Endothelial cell of umbilical vein (primary cell): ENCODE results near the gene LRRC74B.

Experiments used
- EZH2 ChIP-seq: IDR thresholded peaks from 2 replicates; pipeline ENCODE4 v1.6.1; 2012; ENCODE audit warnings: borderline replicate concordance, low read depth, mild to moderate bottlenecking, moderate library complexity, low read length, inconsistent platforms; ENCODE audit not compliant: severe bottlenecking
- POLR2A ChIP-seq: IDR thresholded peaks from 2 replicates; pipeline ENCODE4 v1.6.1; 2012; ENCODE audit warnings: low read depth, mild to moderate bottlenecking, control low read depth, low read length
- TF ChIP-seq, protein P1 (sequence below), 2 donors: IDR thresholded peaks; 1 replicate in 1 of 2; 2 replicates in 1 of 2; pipeline ENCODE4 v1.5.1; 2011; ENCODE audit warnings: low read length in 2 of 2, mild to moderate bottlenecking in 2 of 2, moderate library complexity in 2 of 2, control low read depth in 1 of 2, inconsistent platforms in 1 of 2, low read depth in 1 of 2; ENCODE audit not compliant: insufficient read depth in 1 of 2; ENCODE audit errors: extremely low read depth in 1 of 2

DNA sequence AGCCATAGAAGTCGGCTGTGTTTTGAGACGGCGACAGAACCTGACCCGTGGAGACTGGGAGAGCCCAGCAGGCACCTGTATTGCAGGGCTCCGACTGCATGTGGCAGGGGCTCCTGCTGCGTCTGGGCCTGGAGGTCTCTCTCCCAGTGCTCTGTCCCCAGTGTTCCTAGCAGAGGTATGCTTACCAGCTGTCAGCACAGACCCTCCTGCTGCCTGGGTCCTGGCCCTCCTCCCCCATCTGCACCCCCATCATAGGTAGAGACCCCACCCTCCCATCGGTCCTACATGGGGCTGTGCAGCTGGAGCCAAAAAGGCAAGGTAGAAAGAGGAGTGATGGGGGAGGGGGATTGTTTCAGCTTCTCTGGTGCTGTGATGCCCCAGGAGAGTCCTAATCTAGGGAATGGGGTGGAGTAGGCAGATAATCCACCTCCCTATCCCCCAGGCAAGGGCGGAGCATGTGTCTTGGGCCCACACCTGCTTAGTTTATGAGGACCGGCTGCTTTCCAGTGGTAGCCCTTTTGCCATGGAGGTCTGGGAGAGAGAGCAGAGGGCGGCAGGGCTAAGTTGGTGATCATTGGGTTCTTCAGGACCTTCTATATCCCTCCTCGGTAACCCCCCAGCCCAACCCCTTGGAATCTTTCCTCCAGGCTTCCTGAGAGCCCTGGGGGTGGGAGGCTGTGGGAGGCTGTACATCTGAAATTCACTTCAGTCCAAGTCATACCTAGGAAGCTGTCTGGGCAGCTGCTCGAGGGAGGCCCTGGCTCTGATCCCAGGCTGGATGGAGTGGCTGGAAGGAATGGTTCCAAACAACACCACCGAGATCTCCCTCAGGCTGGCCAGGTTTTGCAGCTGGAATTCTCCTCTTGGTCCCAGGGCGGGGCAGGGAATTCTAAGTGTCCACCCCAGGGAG is 18.7 kb upstream of the LRRC74B start:
- TF ChIP-seq, protein P1, sequence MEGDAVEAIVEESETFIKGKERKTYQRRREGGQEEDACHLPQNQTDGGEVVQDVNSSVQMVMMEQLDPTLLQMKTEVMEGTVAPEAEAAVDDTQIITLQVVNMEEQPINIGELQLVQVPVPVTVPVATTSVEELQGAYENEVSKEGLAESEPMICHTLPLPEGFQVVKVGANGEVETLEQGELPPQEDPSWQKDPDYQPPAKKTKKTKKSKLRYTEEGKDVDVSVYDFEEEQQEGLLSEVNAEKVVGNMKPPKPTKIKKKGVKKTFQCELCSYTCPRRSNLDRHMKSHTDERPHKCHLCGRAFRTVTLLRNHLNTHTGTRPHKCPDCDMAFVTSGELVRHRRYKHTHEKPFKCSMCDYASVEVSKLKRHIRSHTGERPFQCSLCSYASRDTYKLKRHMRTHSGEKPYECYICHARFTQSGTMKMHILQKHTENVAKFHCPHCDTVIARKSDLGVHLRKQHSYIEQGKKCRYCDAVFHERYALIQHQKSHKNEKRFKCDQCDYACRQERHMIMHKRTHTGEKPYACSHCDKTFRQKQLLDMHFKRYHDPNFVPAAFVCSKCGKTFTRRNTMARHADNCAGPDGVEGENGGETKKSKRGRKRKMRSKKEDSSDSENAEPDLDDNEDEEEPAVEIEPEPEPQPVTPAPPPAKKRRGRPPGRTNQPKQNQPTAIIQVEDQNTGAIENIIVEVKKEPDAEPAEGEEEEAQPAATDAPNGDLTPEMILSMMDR (IDR thresholded peaks at IDR 0.05; ENCODE audit: extremely low read depth in 1 of 2, insufficient read depth in 1 of 2, low read depth in 1 of 2, low read length in 2 of 2), result no peak
- TF ChIP-seq POLR2A (no peak), EZH2 (no peak)
